Lung (tissue), 12 donors: ENCODE measurements around the gene PTN. TPM values are rescaled to one million over a fixed set of nuclear protein-coding genes. Genes with fewer than 3 reads are reported as not detected.

Source experiments
- ATAC-seq: fragments of 200-7000 bp; cut with Tn5 transposase; one replicate; pipeline ENCODE4 v1.9.1; 2020; ENCODE audit warnings: moderate number of reproducible peaks; ENCODE audit not compliant: insufficient read depth, low FRiP score
- DNase-seq, 3 donors: peaks; one replicate each; pipeline ENCODE4 v3.0.0-alpha.2; 2013 to 2017
- H3K27ac ChIP-seq, 2 donors: one replicate each; pipeline ENCODE4 v1.5.1; 2013; ENCODE audit warnings: mild to moderate bottlenecking in 2 of 2, moderate library complexity in 2 of 2, control low read depth in 1 of 2, inconsistent platforms in 1 of 2, low read depth in 1 of 2, low read length in 1 of 2
- H3K27me3 ChIP-seq, 3 donors: one replicate each; pipeline ENCODE4 v1.5.1; 2013; ENCODE audit warnings: low read length in 2 of 3; ENCODE audit not compliant: control insufficient read depth in 3 of 3, insufficient read depth in 3 of 3
- H3K36me3 ChIP-seq, 4 donors: one replicate each; pipeline ENCODE4 v1.5.1; 2013; ENCODE audit warnings: low read length in 4 of 4, mild to moderate bottlenecking in 1 of 4, moderate library complexity in 1 of 4; ENCODE audit not compliant: control insufficient read depth in 4 of 4, insufficient read depth in 4 of 4
- H3K4me1 ChIP-seq, 5 donors: one replicate each; pipeline ENCODE4 v1.5.1; 2013; ENCODE audit warnings: low read length in 5 of 5, mild to moderate bottlenecking in 2 of 5, moderate library complexity in 1 of 5; ENCODE audit not compliant: control insufficient read depth in 5 of 5, insufficient read depth in 5 of 5
- H3K4me3 ChIP-seq: one replicate; pipeline ENCODE4 v1.5.1; 2013; ENCODE audit warnings: mild to moderate bottlenecking, control low read depth, moderate library complexity
- H3K9ac ChIP-seq, 2 donors: one replicate each; pipeline ENCODE4 v1.5.1; 2013; ENCODE audit warnings: low read length in 2 of 2, control low read depth in 1 of 2; ENCODE audit not compliant: insufficient read depth in 1 of 2
- H3K9me3 ChIP-seq, 4 donors: one replicate each; pipeline ENCODE4 v1.5.1; 2013; ENCODE audit warnings: low read length in 3 of 4, mild to moderate bottlenecking in 1 of 4, moderate library complexity in 1 of 4; ENCODE audit not compliant: control insufficient read depth in 4 of 4, insufficient read depth in 3 of 4
- WGBS, 2 donors: extraction: QIAGEN DNeasy Blood & Tissue Kit; methylation state at CpG; one replicate each; pipeline ENCODE4 v1.1.7; 2013; 5-methylcytosine and 5-hydroxymethylcytosine counted together
- polyA plus RNA-seq, 2 donors: library from polyadenylated mRNA; stranded (reverse); fragments of 200-250 nt; gene quantifications; one replicate each; pipeline ENCODE4 v1.2.1, GENCODE V29; 2013
- total RNA-seq, 2 donors: library from RNA; depleted of rRNA in 1 of 2; stranded (reverse); fragments of >200 nt in 1 of 2; gene quantifications; one replicate each; pipeline ENCODE4 v1.2.1, GENCODE V29; 2014 to 2021
- TF ChIP-seq, protein P1 (sequence below): IDR thresholded peaks from 2 replicates; pipeline ENCODE4 v1.5.1; 2012; ENCODE audit warnings: mild to moderate bottlenecking; ENCODE audit errors: control extremely low read depth, extremely low read depth
- donor health status: control.
- donor health status: control.
- donor health status: Bipolar disorder and iron deficiency.
- donor health status: healthy.
- donor health status: DM: yes; HTN: yes; CAD: no.

Gene PTN
- total and polyA plus RNA-seq, 4 donors: 0.77 to 43.1 (median 2.6) TPM

DNA sequence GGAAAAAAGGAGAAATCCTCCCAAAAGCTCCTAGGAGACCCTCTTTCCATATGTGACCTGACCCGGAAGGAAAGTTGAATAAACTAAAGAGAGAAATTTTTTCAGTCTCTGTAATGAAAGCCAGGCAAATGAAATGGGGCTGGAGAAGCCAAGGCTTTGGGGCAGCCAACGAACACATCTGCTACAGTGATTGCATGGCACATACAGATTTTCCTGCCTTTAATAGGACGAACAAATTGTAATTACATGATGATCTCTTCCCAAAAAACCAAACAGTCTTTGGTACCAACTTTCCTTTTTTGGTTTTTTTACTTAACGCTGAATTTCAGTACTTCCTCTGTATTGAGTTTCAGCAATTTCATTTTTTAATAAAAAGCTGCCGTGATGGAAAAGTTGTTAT lies 23.5 kb upstream of the PTN start:
- H3K27ac ChIP-seq: no peak overlapping the region
- WGBS, 2 donors: 86 to 92% methylated on average over 5 of the region's 5 CpGs
- DNase-seq: no peak
- H3K9me3 ChIP-seq: peaks cover 0 to 6% (median 2%) of the 10 kb centered on the region in 4 donors
- ATAC-seq: no peak
- no peak overlapping the region for H3K9ac ChIP-seq
- H3K27me3 ChIP-seq: no peaks in the 10 kb centered on the region
- TF ChIP-seq, protein P1, sequence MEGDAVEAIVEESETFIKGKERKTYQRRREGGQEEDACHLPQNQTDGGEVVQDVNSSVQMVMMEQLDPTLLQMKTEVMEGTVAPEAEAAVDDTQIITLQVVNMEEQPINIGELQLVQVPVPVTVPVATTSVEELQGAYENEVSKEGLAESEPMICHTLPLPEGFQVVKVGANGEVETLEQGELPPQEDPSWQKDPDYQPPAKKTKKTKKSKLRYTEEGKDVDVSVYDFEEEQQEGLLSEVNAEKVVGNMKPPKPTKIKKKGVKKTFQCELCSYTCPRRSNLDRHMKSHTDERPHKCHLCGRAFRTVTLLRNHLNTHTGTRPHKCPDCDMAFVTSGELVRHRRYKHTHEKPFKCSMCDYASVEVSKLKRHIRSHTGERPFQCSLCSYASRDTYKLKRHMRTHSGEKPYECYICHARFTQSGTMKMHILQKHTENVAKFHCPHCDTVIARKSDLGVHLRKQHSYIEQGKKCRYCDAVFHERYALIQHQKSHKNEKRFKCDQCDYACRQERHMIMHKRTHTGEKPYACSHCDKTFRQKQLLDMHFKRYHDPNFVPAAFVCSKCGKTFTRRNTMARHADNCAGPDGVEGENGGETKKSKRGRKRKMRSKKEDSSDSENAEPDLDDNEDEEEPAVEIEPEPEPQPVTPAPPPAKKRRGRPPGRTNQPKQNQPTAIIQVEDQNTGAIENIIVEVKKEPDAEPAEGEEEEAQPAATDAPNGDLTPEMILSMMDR: no peak
- no peaks in the 10 kb centered on the region for H3K4me1 ChIP-seq
- H3K4me3 ChIP-seq: no peak overlapping the region
- H3K36me3 ChIP-seq: no peaks in the 10 kb centered on the region

DNA sequence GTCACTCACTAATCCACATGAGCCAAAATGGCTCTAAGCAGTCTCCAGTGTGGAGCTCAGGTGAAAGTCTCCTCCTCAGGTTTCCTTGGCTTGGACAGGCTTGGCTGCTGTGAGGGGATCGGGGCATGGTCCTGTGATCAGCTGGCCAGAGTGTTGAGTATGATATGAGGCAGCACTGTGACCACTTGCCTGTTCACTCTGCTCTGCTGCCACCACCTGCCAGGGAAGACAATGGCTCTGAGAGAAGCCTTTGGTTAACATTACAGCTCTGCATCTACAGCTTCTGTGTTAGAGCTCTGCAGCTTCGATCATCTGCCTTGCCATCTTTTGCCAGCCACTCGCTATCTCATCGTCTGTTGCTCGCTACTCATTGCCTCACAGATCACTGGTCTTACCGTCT lies 20.1 kb upstream of the PTN start:
- Histone ChIP-seq H3K9me3 (peaks cover under 1 to 24% (median 4%) of the 10 kb centered on the region in 4 donors), H3K27ac (no peak overlapping the region), H3K4me1 (no peaks in the 10 kb centered on the region), H3K36me3 (no peaks in the 10 kb centered on the region), H3K9ac (no peak overlapping the region), H3K4me3 (no peak overlapping the region), H3K27me3 (no peaks in the 10 kb centered on the region)
- WGBS, 2 donors: 93 to 94% methylated on average over 6 of the region's 6 CpGs
- TF ChIP-seq, protein P1: no peak
- no peak for DNase-seq
- ATAC-seq: no peak

DNA sequence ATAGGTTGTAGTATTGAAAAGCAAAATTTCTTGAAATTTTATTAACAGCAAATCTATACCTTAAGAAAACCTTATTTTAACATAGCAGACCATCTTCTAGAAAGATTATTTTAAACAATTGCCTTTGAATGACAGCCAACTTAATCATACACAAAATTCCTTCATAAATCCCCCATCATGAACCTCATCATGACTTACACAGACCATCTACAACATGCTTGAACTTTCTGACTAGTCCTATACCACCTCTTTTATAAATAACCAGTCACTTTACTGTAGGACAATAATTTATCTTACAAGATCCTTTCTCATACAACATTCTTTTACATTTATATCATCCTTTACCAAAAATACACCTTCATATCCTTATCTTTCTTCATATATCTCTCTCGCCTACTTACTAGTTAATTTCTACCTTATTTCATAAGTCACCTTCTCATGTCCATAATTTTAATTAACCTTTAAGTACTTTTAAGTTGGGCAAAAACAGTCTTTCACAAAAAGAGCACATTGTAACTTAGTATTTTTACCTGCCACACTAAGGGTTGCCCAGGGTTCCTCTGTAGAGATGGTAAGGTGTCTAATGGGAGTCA lies 16.6 kb upstream of the PTN start:
- Histone ChIP-seq H3K4me3 (no peak overlapping the region), H3K9me3 (peaks cover 2 to 24% (median 4%) of the 10 kb centered on the region in 4 donors), H3K9ac (no peak overlapping the region), H3K4me1 (peaks cover 0 to 2% (median 0%) of the 10 kb centered on the region in 5 donors), H3K36me3 (no peaks in the 10 kb centered on the region), H3K27me3 (no peaks in the 10 kb centered on the region), H3K27ac (no peak overlapping the region)
- ATAC-seq: no peak
- TF ChIP-seq, protein P1: no peak
- no peak for DNase-seq
- 36 to 85% methylated on average over 1 of the region's 1 CpG for WGBS, 2 donors

DNA sequence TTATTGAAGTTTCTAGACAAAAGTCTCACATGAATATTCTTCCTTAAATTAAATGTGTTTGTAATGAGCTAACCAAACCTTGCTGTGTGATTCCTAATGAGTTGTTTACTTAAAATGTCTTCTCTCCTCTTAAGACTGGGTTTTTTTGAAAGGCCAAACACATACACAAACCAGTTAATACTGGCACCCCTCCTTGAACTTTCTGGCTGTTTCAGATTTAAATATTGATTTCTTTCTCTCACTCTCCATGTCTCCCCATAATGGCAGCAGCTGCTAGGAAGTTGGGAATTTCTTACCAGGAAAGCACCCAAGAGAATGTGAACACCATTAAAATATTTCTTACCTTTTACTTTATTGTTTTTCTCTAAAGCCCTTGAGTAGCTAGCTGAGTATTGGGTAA lies 11.4 kb upstream of the PTN start:
- peaks cover 2 to 4% (median 3%) of the 10 kb centered on the region in 4 donors for H3K9me3 ChIP-seq
- DNase-seq (no peak), ATAC-seq (no peak)
- peaks cover 0 to 21% (median 0%) of the 10 kb centered on the region in 5 donors for H3K4me1 ChIP-seq
- no peaks in the 10 kb centered on the region for H3K27me3 ChIP-seq
- H3K27ac ChIP-seq: no peak overlapping the region
- TF ChIP-seq, protein P1: no peak
- no peak overlapping the region for H3K9ac ChIP-seq
- H3K36me3 ChIP-seq: no peaks in the 10 kb centered on the region
- no peak overlapping the region for H3K4me3 ChIP-seq
